ENCODE results near the gene RADX.

Gene RADX

GRCh38 chrX:106672527-106672926 is 60.7 kb downstream of the RADX start:
- in situ Hi-C loops (cut with HindIII; ENCODE audit: low sequenced_read_pairs), result no loop called here

- in situ Hi-C loops (cut with HindIII; ENCODE audit: low sequenced_read_pairs), result no loop called here
Measured at GRCh38 chrX:106680716-106681115, 68.9 kb downstream of the RADX start.

DNA sequence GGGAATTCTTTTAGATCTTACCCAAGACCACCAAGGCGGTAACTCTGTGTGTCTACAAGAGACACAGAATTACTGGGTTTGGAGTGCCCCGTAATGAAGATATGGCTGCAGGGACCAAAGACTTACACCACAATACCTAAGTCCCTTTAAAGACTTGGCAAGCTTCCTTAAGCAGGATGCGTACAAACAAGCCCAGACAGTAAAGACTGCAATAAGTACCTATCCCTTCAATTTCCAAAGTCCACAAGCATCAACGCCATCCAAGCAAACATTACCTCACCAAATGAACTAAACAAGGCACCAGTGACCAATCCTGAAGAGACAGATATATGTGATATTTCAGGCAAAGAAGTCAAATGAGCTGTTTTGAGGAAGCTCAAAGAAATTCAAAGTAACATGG is 72.4 kb downstream of the RADX start:
- in situ Hi-C loops (cut with HindIII; ENCODE audit: low sequenced_read_pairs), result no loop called here

- in situ Hi-C loops (cut with HindIII; ENCODE audit: low sequenced_read_pairs), result no loop called here
Measured at GRCh38 chrX:106692425-106693065, 80.8 kb downstream of the RADX start.

GRCh38 chrX:106696502-106696901 is 84.7 kb downstream of the RADX start:
- in situ Hi-C loops (cut with HindIII; ENCODE audit: low sequenced_read_pairs), result no loop called here

DNA sequence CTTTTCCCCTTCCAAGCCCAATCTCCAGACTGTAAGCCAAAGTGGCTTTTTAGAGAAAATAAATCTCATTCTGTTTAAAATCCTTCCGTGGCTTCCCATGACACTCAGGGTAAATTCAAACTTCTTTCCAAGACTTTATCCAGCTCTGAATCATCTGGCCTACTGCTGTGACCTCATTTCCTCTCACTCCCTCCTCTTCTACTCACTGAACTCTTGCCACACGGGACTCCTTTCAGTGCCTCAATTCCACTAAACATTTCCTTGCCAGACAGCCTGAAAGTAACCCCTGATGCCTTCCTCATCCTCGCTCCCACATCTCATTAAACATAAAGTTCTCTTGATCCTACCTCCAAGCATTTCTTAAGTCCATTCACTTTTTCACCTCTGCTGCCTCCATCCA is 86.9 kb downstream of the RADX start:
- in situ Hi-C loops (cut with HindIII; ENCODE audit: low sequenced_read_pairs), result no loop called here

DNA sequence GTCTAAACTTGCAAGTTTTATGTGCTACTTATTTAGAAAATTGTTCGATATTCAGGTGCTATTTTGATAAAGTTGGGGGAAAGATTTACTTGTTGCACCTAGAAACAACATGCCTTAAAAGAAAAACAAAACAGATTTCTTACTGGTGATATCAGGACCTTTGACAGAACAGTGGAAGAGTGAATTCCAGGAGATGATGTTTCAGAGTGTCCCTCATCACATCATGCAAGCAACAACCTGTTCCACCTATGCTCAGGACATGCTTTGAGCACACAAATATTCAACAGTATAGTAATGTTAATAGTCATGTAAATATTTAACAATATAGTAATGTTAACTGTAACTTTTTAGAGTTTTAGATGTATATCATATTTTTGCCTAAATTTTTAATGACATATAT is 90.9 kb downstream of the RADX start:
- in situ Hi-C loops (cut with HindIII; ENCODE audit: low sequenced_read_pairs), result no loop called here

DNA sequence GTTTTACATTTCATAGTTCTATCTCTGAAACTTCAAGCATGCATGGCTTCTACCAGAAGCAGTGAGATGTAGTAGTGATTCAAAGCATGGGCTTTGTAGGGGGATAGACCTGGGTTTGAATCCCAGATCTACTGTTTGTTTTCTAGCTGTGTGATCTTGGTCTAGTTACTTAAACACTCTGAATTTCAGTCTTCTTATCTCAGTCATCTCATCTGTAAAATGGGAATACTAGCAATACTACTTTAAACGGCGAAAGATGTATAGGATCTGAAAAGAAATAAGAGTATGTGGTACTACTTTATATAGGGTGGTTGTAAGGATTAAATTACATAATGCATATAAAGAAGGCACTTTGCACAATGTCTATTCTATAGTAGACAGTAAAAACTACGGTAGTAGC is 94.7 kb downstream of the RADX start:
- in situ Hi-C loops (cut with HindIII; ENCODE audit: low sequenced_read_pairs), result no loop called here

DNA sequence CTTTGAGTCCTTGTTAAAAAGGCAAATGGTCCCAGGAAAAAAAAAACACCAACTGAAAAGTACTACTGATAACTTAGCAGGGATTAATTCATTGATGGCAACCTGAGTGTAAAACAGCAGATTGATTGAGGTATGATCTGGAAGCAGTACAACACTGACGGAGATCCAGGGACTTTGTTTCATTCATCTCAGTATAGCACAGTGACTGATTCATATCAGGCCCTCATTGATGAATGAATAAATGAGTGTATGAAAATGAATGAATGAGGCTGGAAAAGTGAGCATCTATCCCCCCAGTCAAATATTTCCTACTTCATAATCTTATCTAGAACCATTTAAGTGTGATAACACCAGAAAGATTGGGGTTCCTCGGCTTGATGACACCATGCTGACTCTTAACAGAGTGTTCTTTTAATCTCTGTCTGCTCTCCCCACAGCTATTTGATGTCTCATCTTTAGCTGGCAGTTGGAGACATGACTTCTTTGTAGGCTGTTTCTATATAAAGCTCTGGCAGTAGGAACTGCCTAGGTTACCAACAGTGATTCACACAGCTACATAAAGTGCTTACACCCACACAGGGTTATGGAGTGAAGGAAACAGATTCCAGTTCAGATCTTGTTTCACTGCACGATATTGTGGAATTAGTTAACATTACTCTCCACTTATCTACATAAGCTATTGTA is 96.1 kb downstream of the RADX start:
- in situ Hi-C loops (cut with HindIII; ENCODE audit: low sequenced_read_pairs), result no loop called here

- in situ Hi-C loops (cut with HindIII; ENCODE audit: low sequenced_read_pairs), result no loop called here
Measured at GRCh38 chrX:106710771-106711170, 99.0 kb downstream of the RADX start.

- in situ Hi-C loops (cut with HindIII; ENCODE audit: low sequenced_read_pairs), result no loop called here
Measured at GRCh38 chrX:106711375-106711774, 99.6 kb downstream of the RADX start.

- in situ Hi-C loops (cut with HindIII; ENCODE audit: low sequenced_read_pairs), result no loop called here
Measured at GRCh38 chrX:106716004-106716403, 104.2 kb downstream of the RADX start.

GRCh38 chrX:106716463-106716862 is 104.7 kb downstream of the RADX start:
- in situ Hi-C loops (cut with HindIII; ENCODE audit: low sequenced_read_pairs), result no loop called here

- in situ Hi-C loops (cut with HindIII; ENCODE audit: low sequenced_read_pairs), result no loop called here
Measured at GRCh38 chrX:106718709-106719108, 106.9 kb downstream of the RADX start.

DNA sequence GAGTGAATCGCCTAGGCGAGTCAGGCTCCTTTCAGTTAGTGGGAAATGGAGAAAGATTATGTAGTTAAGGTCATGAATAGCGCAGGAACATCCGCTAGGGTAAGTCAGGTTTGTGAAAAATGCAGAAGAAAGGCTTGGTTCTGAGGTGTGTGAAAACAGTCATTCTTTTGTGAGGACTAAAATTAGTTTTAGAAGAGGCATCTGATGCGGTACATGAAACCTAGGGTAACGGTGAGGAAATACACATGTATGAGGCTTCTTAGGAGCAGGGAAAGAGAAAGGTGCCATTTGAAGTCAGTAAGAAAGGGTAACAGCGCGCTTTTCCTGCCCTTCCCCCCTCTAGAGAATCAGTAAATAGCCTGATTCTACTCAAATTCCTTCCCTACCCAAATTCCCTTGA is 114.2 kb downstream of the RADX start:
- in situ Hi-C loops (cut with HindIII; ENCODE audit: low sequenced_read_pairs), result no loop called here

GRCh38 chrX:106726485-106727437 is 115.0 kb downstream of the RADX start, which contains the start of gene RNF128:
RNF128 (plus strand) TSS chrX:106726701; CDS start chrX:106726914, 213 bp downstream.
- in situ Hi-C loops (cut with HindIII; ENCODE audit: low sequenced_read_pairs), result no loop called here

GRCh38 chrX:106728337-106728736 is 116.6 kb downstream of the RADX start:
- in situ Hi-C loops (cut with HindIII; ENCODE audit: low sequenced_read_pairs), result no loop called here
